Uterus (tissue), 2 donors: Measurements from ENCODE around the gene PLA2G2D.

Experiments
- POLR2A ChIP-seq, 2 donors: fragments of 450-650 bp; IDR thresholded peaks; one replicate each; pipeline ENCODE4 v1.6.1; 2016; ENCODE audit warnings: antibody characterized with exemption in 2 of 2, mild to moderate bottlenecking in 1 of 2, moderate library complexity in 1 of 2
- TF ChIP-seq, protein P1 (sequence below), 4 experiments: fragments of 200-600 bp in 2 of 4; fragments of 450-650 bp in 2 of 4; sonication (generic) in 2 of 4; IDR thresholded peaks; one replicate each; pipeline ENCODE4 v1.5.1; 2016 to 2019; ENCODE audit warnings: antibody characterized with exemption in 4 of 4, mild to moderate bottlenecking in 2 of 4, moderate library complexity in 1 of 4

DNA sequence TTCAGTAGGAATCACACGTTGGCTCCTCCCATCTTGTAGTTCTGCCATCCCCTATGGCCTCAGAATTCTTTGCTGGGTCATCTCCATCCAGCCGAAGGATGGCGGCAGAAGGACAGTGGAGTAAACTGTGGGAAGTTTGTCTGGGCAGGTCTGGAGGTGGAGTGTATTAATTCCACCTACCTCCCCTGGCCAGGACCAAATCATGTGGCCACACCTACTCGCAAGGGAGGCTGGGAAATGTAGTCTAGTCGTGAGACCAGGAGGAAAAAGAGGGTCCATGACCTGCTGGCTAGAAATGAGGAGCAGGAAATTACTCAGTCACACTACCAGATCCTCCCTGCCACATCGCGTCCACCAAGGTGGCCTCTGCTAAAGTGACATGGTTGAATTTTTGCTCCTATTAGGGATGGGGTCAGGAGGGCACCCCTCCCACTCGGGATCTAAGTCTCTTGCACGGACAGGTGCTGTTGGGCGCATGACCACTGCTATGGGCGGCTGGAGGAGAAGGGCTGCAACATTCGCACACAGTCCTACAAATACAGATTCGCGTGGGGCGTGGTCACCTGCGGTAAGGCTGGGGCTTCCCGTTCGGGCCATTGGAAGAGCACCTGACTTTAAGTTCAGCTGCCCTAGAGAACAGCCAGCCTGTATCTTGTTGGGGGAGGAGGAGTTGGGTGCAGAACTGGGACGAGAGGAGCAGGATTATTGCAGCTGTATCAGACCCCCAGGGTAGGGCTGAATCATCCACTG, 29.8 kb downstream of the PLA2G2D start:
- TF ChIP-seq, protein P1, sequence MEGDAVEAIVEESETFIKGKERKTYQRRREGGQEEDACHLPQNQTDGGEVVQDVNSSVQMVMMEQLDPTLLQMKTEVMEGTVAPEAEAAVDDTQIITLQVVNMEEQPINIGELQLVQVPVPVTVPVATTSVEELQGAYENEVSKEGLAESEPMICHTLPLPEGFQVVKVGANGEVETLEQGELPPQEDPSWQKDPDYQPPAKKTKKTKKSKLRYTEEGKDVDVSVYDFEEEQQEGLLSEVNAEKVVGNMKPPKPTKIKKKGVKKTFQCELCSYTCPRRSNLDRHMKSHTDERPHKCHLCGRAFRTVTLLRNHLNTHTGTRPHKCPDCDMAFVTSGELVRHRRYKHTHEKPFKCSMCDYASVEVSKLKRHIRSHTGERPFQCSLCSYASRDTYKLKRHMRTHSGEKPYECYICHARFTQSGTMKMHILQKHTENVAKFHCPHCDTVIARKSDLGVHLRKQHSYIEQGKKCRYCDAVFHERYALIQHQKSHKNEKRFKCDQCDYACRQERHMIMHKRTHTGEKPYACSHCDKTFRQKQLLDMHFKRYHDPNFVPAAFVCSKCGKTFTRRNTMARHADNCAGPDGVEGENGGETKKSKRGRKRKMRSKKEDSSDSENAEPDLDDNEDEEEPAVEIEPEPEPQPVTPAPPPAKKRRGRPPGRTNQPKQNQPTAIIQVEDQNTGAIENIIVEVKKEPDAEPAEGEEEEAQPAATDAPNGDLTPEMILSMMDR (IDR thresholded peaks at IDR 0.05) = no peak
- no peak for TF ChIP-seq POLR2A (IDR thresholded peaks at IDR 0.05)
